ENCODE data around the gene AHCYL2.
"Not testable (repeated sequence)": the region's sequence is repeated elsewhere in the genome, so short reads cannot be mapped to it uniquely, and the experiment has no call there.

The AHCYL2 gene

GRCh38 chr7:129387537-129387936 lies 162.7 kb downstream of the AHCYL2 start:
- no peak for DNase-seq

DNA sequence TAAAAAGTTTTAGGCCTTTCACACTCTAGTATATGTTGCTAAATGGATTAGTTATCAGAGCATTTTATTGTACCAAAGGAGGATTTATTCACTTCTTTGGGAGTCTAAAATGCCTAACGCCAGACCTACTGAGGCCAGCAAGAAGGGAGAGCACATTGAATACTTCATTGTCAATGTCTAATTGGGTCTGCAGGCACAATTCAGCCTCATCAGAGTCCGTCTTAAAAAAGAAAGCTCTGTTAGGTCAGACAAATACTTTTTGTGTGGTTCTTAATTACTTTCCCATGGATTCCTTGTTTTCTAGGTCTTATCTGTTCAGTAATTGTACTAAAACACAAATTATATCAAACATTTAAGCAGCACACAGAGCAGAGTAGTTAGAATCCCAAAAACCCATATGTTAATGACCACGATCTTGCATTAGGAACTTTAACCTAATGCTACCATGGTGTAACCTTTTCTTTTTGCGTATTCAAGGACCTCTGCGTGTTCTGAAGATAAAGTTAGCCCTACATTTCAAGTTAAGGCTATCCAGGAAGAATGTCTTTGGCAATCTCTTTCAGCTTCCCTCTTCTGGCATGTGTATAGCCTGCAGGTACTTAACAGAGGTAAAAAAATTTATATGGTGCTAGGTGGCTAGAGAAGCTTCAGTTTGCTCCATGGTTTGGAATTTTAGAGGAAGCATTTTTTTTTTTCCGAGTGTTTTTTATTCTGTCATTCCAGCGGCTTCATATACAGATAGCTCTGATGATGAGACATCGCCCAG lies 163.7 kb downstream of the AHCYL2 start:
- no peak for DNase-seq

GRCh38 chr7:129389829-129390228 lies 165.0 kb downstream of the AHCYL2 start:
- no peak for DNase-seq

- no peak for DNase-seq
Observed at GRCh38 chr7:129390314-129390713, 165.5 kb downstream of the AHCYL2 start.

DNA sequence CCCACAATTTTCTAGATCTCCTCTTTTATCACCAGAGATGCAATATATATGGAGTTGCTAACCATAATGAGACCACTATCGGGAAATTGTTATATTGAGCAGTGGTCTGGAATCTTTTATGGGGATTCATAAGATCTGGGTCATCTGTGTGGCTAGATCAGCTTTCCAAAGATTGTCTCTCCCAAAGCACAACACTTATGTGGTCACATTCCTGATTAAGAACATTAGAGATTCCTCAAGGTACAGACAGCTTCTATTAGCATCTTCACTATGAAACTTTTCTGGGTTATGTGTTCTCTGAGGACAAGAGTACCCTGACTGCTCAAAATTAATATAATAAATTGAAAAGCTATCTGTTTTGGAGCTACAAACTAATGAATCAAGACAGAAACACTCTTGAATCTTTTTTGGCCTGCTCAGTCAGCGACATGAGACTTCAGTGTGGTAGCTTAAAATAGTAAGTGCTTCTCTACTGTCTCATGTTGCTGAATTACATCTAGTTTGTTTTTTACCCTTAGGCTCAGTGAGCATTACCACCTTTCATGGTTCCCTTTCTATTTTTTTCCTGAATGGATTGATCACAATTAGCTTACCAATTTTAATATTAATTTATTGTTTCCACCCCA lies 166.8 kb downstream of the AHCYL2 start:
- no peak for DNase-seq

DNA sequence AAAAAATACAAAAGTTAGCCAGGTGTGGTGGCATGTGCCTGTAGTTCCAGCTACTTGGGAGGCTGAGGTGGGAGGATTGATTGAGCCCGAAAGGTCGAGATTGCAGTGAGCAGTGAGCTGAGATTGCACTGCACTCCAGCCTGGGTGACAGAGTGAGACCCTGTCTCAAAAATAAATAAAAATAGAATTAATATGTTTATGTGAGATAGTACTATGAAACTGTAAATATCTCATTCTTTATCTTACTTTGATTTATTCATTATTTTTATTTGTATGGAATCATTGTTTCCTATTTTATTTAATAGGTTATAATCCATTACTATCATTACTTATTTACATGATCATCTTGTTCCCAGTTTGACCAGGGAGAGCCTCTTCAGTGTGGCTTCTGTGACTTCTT lies 168.4 kb downstream of the AHCYL2 start:
- DNase-seq: no peak

DNA sequence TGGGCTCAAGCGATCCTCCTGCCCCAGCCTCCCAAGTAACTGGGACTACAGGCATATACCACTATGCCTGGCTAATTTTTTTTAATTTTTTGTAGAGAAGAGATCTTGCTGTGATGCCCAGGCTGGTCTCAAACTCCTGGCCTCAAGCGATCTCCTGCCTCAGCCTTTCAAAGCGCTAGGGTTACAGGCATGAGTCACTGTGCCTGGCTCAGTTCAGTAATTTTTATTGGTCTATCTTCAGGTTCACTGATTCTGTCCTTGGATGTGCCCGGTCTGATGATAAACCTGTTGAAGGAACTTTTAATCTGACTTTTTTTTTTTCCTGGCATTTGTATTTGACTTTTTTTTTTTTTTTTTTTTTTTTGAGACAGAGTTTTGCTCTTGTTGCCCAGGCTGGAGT lies 169.3 kb downstream of the AHCYL2 start:
- DNase-seq: no peak

GRCh38 chr7:129394982-129395914 lies 170.4 kb downstream of the AHCYL2 start:
- no peak for DNase-seq

- DNase-seq: no peak
Observed at GRCh38 chr7:129401228-129401966, 176.6 kb downstream of the AHCYL2 start.

DNA sequence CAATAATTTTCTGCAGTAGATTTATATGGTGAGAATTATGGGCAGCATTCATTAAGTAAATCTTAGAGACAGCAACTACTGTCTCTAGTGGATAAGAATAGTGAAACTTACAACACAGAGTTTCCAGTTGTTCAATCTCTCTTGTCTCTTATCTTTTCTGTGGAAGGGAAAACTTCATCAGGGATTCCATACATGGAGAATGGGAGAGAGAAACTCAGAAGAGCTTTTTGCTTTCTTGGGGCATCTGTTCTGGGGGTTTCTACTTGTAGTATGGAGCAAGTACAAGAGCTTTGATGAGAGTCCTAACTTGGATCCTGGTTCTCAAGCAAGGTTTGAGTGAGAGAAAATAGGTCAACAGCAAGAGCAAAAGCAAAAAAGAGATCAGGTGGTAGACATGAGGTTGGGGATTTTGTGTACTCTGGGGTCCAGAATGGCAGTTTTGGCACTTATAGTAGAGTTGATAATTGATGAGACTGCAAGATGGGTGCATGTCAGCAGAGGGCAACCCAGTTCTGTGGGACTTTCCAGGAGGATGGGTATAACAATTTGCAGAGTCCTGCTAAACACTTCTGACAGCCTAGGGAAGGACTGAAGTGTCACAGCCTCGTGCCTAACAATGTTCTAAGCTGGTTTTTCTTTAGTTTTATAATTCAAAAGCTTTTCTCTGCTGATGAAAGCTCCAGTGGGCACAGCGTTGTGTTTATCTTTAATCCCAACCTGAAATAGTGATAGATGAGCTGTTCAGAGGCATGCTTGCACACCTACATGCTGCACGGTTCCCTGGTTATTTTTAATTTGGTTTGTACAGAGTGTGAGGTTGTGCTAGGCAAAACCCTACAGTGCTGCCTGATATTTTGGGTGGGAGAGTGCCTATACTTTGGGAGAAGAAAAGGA lies 177.4 kb downstream of the AHCYL2 start:
- DNase-seq: no peak

DNA sequence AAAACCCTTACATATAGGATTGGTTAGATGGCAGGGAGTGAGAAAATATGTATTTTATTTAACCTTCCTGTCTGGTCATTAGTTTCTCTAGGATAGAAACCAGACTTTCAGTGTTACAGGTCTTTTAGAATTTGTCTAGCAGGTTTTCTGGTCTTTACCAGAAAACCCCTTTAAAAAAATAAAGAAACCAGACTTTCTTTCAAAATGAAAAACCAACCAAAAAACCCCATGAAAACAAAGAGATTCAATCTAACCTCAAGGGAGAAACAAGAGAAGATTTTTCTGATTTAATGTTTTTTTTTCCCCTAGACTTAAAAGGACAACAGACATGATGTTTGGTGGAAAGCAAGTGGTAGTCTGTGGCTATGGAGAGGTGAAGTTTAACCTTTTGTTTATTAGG lies 180.7 kb downstream of the AHCYL2 start:
- DNase-seq: no peak

DNA sequence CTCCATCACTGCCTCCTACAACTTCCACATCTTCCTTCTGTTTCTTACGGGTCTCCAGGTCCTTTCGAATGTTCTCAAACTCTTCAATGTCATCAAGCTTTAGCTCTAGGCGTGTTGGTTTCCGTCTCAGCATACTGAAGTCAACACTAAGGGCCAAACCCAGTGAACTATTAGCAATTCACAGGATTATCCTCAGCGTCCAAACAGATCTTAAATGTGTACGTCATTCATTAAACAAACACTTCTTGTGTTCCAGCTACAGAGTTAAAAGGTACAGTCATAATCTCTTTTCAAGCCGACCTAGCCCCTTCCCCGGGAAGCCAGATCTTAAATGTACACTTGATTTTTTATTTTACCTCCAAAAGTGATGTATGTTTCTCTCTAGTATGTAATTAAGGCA lies 185.4 kb downstream of the AHCYL2 start:
- DNase-seq: not testable (repeated sequence)

DNA sequence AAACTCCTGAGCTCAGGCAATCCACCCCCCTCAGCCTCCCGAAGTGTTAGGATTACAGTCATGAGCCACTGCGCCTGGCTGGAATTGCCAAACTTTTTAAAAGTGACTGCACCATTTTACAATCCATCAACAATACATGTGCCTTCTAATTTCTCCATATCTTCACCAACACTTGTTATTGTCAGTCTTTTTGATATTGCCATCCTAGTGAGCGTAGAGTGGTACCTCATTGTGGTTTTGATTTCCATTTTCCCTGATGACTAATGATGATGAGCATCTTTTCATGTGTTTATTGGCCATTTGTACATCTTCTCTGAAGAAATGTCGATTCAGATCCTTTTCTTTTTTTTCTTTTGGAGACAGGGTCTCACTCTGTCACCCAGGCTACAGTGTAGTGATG lies 187.7 kb downstream of the AHCYL2 start:
- no peak for DNase-seq

DNA sequence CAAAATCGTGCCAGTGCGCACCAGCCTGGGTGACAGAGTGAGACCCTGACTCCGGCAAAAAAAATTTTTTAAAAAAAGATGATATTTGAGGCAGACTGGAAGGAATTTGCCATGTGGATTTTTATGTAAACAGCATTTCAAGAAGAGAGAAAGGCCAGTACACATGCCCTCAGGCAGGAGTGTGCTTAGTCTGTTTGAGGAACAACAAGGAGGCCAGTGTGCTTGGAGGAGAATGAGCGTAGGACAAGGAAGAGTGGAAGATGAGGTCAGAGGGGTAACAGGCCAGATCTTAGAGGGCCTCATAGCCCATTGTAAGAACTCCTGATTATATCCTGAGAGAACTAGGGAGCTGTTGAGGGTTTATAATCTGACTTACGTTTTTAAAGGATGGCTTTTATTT lies 192.2 kb downstream of the AHCYL2 start:
- DNase-seq: no peak

- DNase-seq: no peak
Observed at GRCh38 chr7:129421717-129422250, 197.0 kb downstream of the AHCYL2 start.

GRCh38 chr7:129422727-129423126 lies 197.9 kb downstream of the AHCYL2 start:
- DNase-seq: no peak

- no peak for DNase-seq
Observed at GRCh38 chr7:129423700-129424410, 199.0 kb downstream of the AHCYL2 start.

- no peak for DNase-seq
Observed at GRCh38 chr7:129426482-129426881, 201.7 kb downstream of the AHCYL2 start.

DNA sequence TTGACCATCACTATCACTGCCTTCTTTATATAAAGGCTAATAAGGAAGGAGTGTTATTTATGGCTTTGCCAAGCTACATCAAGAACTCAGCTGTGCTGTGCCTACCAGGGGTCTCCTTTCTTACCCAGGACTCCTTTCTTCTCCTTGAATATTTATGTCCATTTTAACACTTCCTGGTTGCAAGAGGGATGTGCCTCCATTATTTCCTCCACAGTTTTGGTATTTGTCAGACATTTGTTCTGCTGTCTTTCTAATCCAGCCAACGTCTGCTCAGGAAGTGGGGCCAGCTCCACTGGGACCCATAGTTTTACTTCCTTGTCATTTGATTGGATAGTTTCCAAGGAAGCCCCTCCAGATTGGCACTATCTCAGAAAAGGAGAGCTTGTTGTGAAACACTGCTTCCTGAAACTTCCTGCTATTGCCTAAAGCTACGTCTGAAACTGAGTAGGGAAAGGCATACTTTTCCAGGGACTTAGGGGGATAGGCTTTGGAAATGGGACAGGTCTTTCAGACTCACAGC lies 202.8 kb downstream of the AHCYL2 start:
- no peak for DNase-seq

GRCh38 chr7:129431911-129432643 lies 207.2 kb downstream of the AHCYL2 start:
- DNase-seq: no peak
